H9 (cell line): ENCODE measurements around the gene ADSL. TPM values are rescaled to one million over a fixed set of nuclear protein-coding genes. Genes with fewer than 3 reads are reported as not detected.

ENCODE experiments used
- DNase-seq: peaks from one replicate; pipeline ENCODE4 v3.0.0-alpha.2; 2017
- H2AFZ ChIP-seq: one replicate; pipeline ENCODE4 v1.6.1; 2013; ENCODE audit warnings: mild to moderate bottlenecking, low read length, control low read depth, moderate library complexity
- H2AK5ac ChIP-seq: 2 replicates; pipeline ENCODE4 v1.6.1; 2013; ENCODE audit warnings: low read length, control low read depth, mixed read lengths; ENCODE audit not compliant: insufficient read length
- H2BK120ac ChIP-seq: one replicate; pipeline ENCODE4 v1.6.1; 2013; ENCODE audit warnings: low read depth, mild to moderate bottlenecking, low read length, control low read depth, inconsistent platforms; ENCODE audit not compliant: poor library complexity, severe bottlenecking
- H2BK12ac ChIP-seq: 2 replicates; pipeline ENCODE4 v1.6.1; 2013; ENCODE audit warnings: low read length, control low read depth, mixed read lengths, low read depth; ENCODE audit not compliant: insufficient read length
- H2BK15ac ChIP-seq: 2 replicates; pipeline ENCODE4 v1.6.1; 2013; ENCODE audit warnings: low read depth, low read length, control low read depth
- H2BK20ac ChIP-seq: one replicate; pipeline ENCODE4 v1.6.1; 2013; ENCODE audit warnings: low read depth, mild to moderate bottlenecking, low read length, control low read depth, inconsistent platforms; ENCODE audit not compliant: poor library complexity, severe bottlenecking
- H2BK5ac ChIP-seq: 2 replicates; pipeline ENCODE4 v1.6.1; 2013; ENCODE audit warnings: low read length, control low read depth, mixed read lengths; ENCODE audit not compliant: insufficient read length
- H3K14ac ChIP-seq: 2 replicates; pipeline ENCODE4 v1.6.1; 2013; ENCODE audit warnings: low read length, control low read depth; ENCODE audit not compliant: insufficient read depth
- H3K18ac ChIP-seq: 2 replicates; pipeline ENCODE4 v1.6.1; 2013; ENCODE audit warnings: low read depth, mild to moderate bottlenecking, mixed read lengths, low read length, control low read depth; ENCODE audit not compliant: insufficient read length
- H3K23ac ChIP-seq: 2 replicates; pipeline ENCODE4 v1.6.1; 2013; ENCODE audit warnings: low read length, control low read depth, mixed read lengths, low read depth; ENCODE audit not compliant: insufficient read length
- H3K23me2 ChIP-seq: 2 replicates; pipeline ENCODE4 v1.6.1; 2013; ENCODE audit warnings: low read depth, mild to moderate bottlenecking, mixed read lengths, low read length, control low read depth; ENCODE audit not compliant: insufficient read length, poor library complexity, severe bottlenecking
- H3K27ac ChIP-seq: 2 replicates; pipeline ENCODE4 v1.5.1; 2013; ENCODE audit warnings: low read length, control low read depth, mixed read lengths, low read depth; ENCODE audit not compliant: insufficient read length
- H3K27me3 ChIP-seq: 2 replicates; pipeline ENCODE4 v1.6.1; 2013; ENCODE audit warnings: low read length, control low read depth, inconsistent platforms; ENCODE audit not compliant: insufficient read depth
- H3K4ac ChIP-seq: 2 replicates; pipeline ENCODE4 v1.6.1; 2013; ENCODE audit warnings: low read depth, mild to moderate bottlenecking, control low read depth, inconsistent platforms, low read length, moderate library complexity
- H3K4me1 ChIP-seq: 2 replicates; pipeline ENCODE4 v1.6.1; 2013; ENCODE audit warnings: low read length, control low read depth, inconsistent platforms; ENCODE audit not compliant: insufficient read depth
- H3K4me2 ChIP-seq: 2 replicates; pipeline ENCODE4 v1.6.1; 2013; ENCODE audit warnings: low read length, control low read depth, mixed read lengths; ENCODE audit not compliant: insufficient read length, insufficient read depth
- H3K56ac ChIP-seq: 2 replicates; pipeline ENCODE4 v1.6.1; 2013; ENCODE audit warnings: low read depth, mild to moderate bottlenecking, mixed read lengths, low read length, control low read depth; ENCODE audit not compliant: insufficient read length
- H3K79me1 ChIP-seq: 2 replicates; pipeline ENCODE4 v1.6.1; 2013; ENCODE audit warnings: low read depth, mild to moderate bottlenecking, moderate library complexity, low read length, control low read depth, inconsistent platforms; ENCODE audit not compliant: insufficient read depth, poor library complexity, severe bottlenecking
- H3K79me2 ChIP-seq: 2 replicates; pipeline ENCODE4 v1.6.1; 2013; ENCODE audit warnings: low read length, control low read depth, inconsistent platforms; ENCODE audit not compliant: insufficient read depth
- H3K9ac ChIP-seq: 2 replicates; pipeline ENCODE4 v1.6.1; 2013; ENCODE audit warnings: low read length, control low read depth, mixed read lengths; ENCODE audit not compliant: insufficient read length; ENCODE audit errors: extremely low read depth
- H3K9me3 ChIP-seq: one replicate; pipeline ENCODE4 v1.6.1; 2013; ENCODE audit warnings: low read depth, low read length, inconsistent platforms; ENCODE audit not compliant: control insufficient read depth
- H3T11ph ChIP-seq: one replicate; pipeline ENCODE4 v1.6.1; 2013; ENCODE audit warnings: mild to moderate bottlenecking, low read length, control low read depth, inconsistent platforms
- H4K20me1 ChIP-seq: one replicate; pipeline ENCODE4 v1.6.1; 2013; ENCODE audit not compliant: control insufficient read depth, insufficient read length, insufficient read depth
- H4K5ac ChIP-seq: 2 replicates; pipeline ENCODE4 v1.6.1; 2013; ENCODE audit warnings: low read depth, mild to moderate bottlenecking, mixed read lengths, low read length, control low read depth; ENCODE audit not compliant: insufficient read length
- H4K8ac ChIP-seq: replicated peaks from 2 replicates; pipeline ENCODE4 v1.6.1; 2013; ENCODE audit warnings: low read length, control low read depth, mixed read lengths, low read depth; ENCODE audit not compliant: insufficient read length
- H4K91ac ChIP-seq: 2 replicates; pipeline ENCODE4 v1.6.1; 2013; ENCODE audit warnings: low read depth, mild to moderate bottlenecking, moderate library complexity, mixed read lengths, low read length, control low read depth; ENCODE audit not compliant: insufficient read length
- H3K27ac Mint-ChIP-seq, 3 experiments: 2 replicates in 2 of 3; 3 replicates in 1 of 3; pipeline ENCODE4 v1.8.0; 2020 to 2021; ENCODE audit warnings: mixed read lengths in 3 of 3, mild to moderate bottlenecking in 1 of 3, moderate library complexity in 1 of 3
- H3K27me3 Mint-ChIP-seq: 2 replicates; pipeline ENCODE4 v1.8.0; 2021; ENCODE audit warnings: low read depth, mild to moderate bottlenecking, moderate library complexity, mixed read lengths
- H3K36me3 Mint-ChIP-seq, 3 experiments: 2 replicates in 2 of 3; 3 replicates in 1 of 3; pipeline ENCODE4 v1.8.0; 2020 to 2021; ENCODE audit warnings: low read depth in 3 of 3, mixed read lengths in 3 of 3; ENCODE audit not compliant: insufficient read depth in 1 of 3
- H3K4me1 Mint-ChIP-seq, 2 experiments: 2 replicates each; pipeline ENCODE4 v1.8.0; 2020; ENCODE audit warnings: mixed read lengths in 2 of 2
- H3K4me3 Mint-ChIP-seq, 2 experiments: 2 replicates in 1 of 2; 3 replicates in 1 of 2; pipeline ENCODE4 v1.8.0; 2020 to 2021; ENCODE audit warnings: mild to moderate bottlenecking in 2 of 2, mixed read lengths in 2 of 2, moderate library complexity in 1 of 2
- H3K9me3 Mint-ChIP-seq, 2 experiments: 2 replicates in 1 of 2; 3 replicates in 1 of 2; pipeline ENCODE4 v1.8.0; 2020; ENCODE audit warnings: mild to moderate bottlenecking in 2 of 2, mixed read lengths in 2 of 2, moderate library complexity in 1 of 2
- CTCF ChIP-seq: fragments of 200-600 bp; sonication (generic); conservative IDR thresholded peaks from 3 replicates; pipeline ENCODE4 v1.8.0; 2021; ENCODE audit warnings: antibody characterized with exemption, mild to moderate bottlenecking
- WGBS: extraction: QIAGEN DNeasy Blood & Tissue Kit; methylation state at CpG from one replicate; pipeline ENCODE4 v1.1.7; 2013; ENCODE audit warnings: missing lambda C conversion rate, low lambda C conversion rate, mixed read lengths; ENCODE audit not compliant: insufficient read length; ENCODE audit errors: extremely low coverage; 5-methylcytosine and 5-hydroxymethylcytosine counted together
- total RNA-seq: library from RNA; stranded (reverse); gene quantifications from 2 replicates; pipeline ENCODE4 v1.2.1, GENCODE V29; 2021

The ADSL gene
- total RNA-seq, 1 experiment from 2014 or later: 175 TPM

- no peaks in the 10 kb centered on the region for H3K79me1 ChIP-seq
- no peak overlapping the region for H4K8ac ChIP-seq
- no peaks in the 10 kb centered on the region for H3K23me2 ChIP-seq
- Mint-ChIP-seq H3K27me3 (no peaks in the 10 kb centered on the region; the same call in none of the 2 replicates), H3K27ac (no peak overlapping the region), H3K9me3 (no peaks in the 10 kb centered on the region), H3K4me3 (no peak overlapping the region), H3K4me1 (peaks cover 70 to 81% of the 10 kb centered on the region in 2 experiments), H3K36me3 (peaks cover 0 to 34% (median 12%) of the 10 kb centered on the region in 3 experiments; a peak in 4 of 7 replicates)
- H3K18ac ChIP-seq: no peak overlapping the region
- H4K91ac ChIP-seq: no peak overlapping the region
- H3K79me2 ChIP-seq: no peaks in the 10 kb centered on the region
- H3K9ac ChIP-seq: no peak overlapping the region
- no peak overlapping the region for H3K4me2 ChIP-seq
- H3K27ac ChIP-seq: no peak overlapping the region
- no peak overlapping the region for H2AFZ ChIP-seq
- no peaks in the 10 kb centered on the region for H3K27me3 ChIP-seq
- H2AK5ac ChIP-seq: no peak overlapping the region
- WGBS: no CpG with 5 or more reads among the region's 9 CpGs
- no peak overlapping the region for H3K4ac ChIP-seq
- H4K5ac ChIP-seq: no peak overlapping the region
- H3K9me3 ChIP-seq: no peaks in the 10 kb centered on the region
- H2BK12ac ChIP-seq: no peak overlapping the region
- no peak overlapping the region for H2BK5ac ChIP-seq
- H2BK20ac ChIP-seq: no peak overlapping the region
- peaks cover 2% of the 10 kb centered on the region for H4K20me1 ChIP-seq
- peaks cover 10% of the 10 kb centered on the region for H3K4me1 ChIP-seq
- H2BK15ac ChIP-seq: no peak overlapping the region
- no peak overlapping the region for H3K23ac ChIP-seq
- H3T11ph ChIP-seq: no peak overlapping the region
- no peak for TF ChIP-seq CTCF
- H3K56ac ChIP-seq: no peak overlapping the region
- no peak overlapping the region for H3K14ac ChIP-seq
- H2BK120ac ChIP-seq: no peak overlapping the region
- DNase-seq: no peak
These were observed 16.8 kb upstream of the ADSL start for GRCh38 chr22:40329466-40329865.
